HG03342 (cell line): ENCODE data around the gene TRPV2.
"Not testable (repeated sequence)": the region's sequence is repeated elsewhere in the genome, so short reads cannot be mapped to it uniquely, and the experiment has no call there.

ENCODE experiments used
- ATAC-seq: cut with Tn5 transposase; IDR thresholded peaks from one replicate; pipeline ENCODE4 v1.9.1; 2021; ENCODE audit warnings: mild to moderate bottlenecking, moderate library complexity; ENCODE audit not compliant: unreplicated experiment

Gene TRPV2

GRCh38 chr17:16435925-16436886, 20.8 kb downstream of the TRPV2 start:
- ATAC-seq: no peak

GRCh38 chr17:16437083-16437482, 21.7 kb downstream of the TRPV2 start:
- no peak for ATAC-seq

- no peak for ATAC-seq
Observed at GRCh38 chr17:16438173-16438556, 22.8 kb downstream of the TRPV2 start.

GRCh38 chr17:16438557-16439302, 23.4 kb downstream of the TRPV2 start:
- peak; percentile 78 for ATAC-seq

- ATAC-seq: no peak
Observed at GRCh38 chr17:16439303-16439791, 24.0 kb downstream of the TRPV2 start.

- no peak for ATAC-seq
Observed at GRCh38 chr17:16439811-16440351, 24.5 kb downstream of the TRPV2 start.

- not testable (repeated sequence) for ATAC-seq
Observed at GRCh38 chr17:16440354-16440753, 25.0 kb downstream of the TRPV2 start.

- ATAC-seq: no peak
Observed at GRCh38 chr17:16440901-16441629, 25.7 kb downstream of the TRPV2 start.

- no peak for ATAC-seq
Observed at GRCh38 chr17:16442141-16442540, 26.8 kb downstream of the TRPV2 start.

- ATAC-seq: no peak
Observed at GRCh38 chr17:16442594-16443510, 27.5 kb downstream of the TRPV2 start.

GRCh38 chr17:16443511-16444257, 28.3 kb downstream of the TRPV2 start:
- ATAC-seq: no peak

- ATAC-seq: no peak
Observed at GRCh38 chr17:16444258-16444886, 29.0 kb downstream of the TRPV2 start.

- no peak for ATAC-seq
Observed at GRCh38 chr17:16446338-16446983, 31.1 kb downstream of the TRPV2 start.

GRCh38 chr17:16447676-16448075, 32.3 kb downstream of the TRPV2 start:
- ATAC-seq: no peak

- no peak for ATAC-seq
Observed at GRCh38 chr17:16448490-16448889, 33.1 kb downstream of the TRPV2 start.

- ATAC-seq: no peak
Observed at GRCh38 chr17:16449121-16449570, 33.8 kb downstream of the TRPV2 start.

- no peak for ATAC-seq
Observed at GRCh38 chr17:16450028-16450427, 34.7 kb downstream of the TRPV2 start.

GRCh38 chr17:16452268-16452667, 36.9 kb downstream of the TRPV2 start:
- not testable (repeated sequence) for ATAC-seq
